GM06990 (cell line): ENCODE measurements around the gene RGS7.

Source experiments
- DNase-seq: peaks from one replicate; pipeline ENCODE4 v3.0.0-alpha.2; 2011; ENCODE audit not compliant: insufficient read length; ENCODE audit errors: extremely low read depth
- H3K27me3 ChIP-seq: replicated peaks from 2 replicates; pipeline ENCODE4 v1.6.0; 2011; ENCODE audit warnings: low read length; ENCODE audit not compliant: control insufficient read depth, insufficient read depth
- H3K36me3 ChIP-seq: 2 replicates; pipeline ENCODE4 v1.5.1; 2011; ENCODE audit warnings: low read length; ENCODE audit not compliant: control insufficient read depth, insufficient read depth
- H3K4me3 ChIP-seq: replicated peaks from 2 replicates; pipeline ENCODE4 v1.5.1; 2011; ENCODE audit warnings: low read depth, mild to moderate bottlenecking, control low read depth, low read length
- CTCF ChIP-seq: IDR thresholded peaks from 2 replicates; pipeline ENCODE4 v1.5.1; 2011; ENCODE audit warnings: low read length, control low read depth, mild to moderate bottlenecking, inconsistent platforms; ENCODE audit not compliant: insufficient read depth, poor library complexity, severe bottlenecking

The RGS7 gene

GRCh38 chr1:240962086-240962485 lies 394.9 kb downstream of the RGS7 start:
- no peak for TF ChIP-seq CTCF
- no peak for DNase-seq
- no peaks in the 10 kb centered on the region for H3K27me3 ChIP-seq
- H3K4me3 ChIP-seq = no peak overlapping the region
- no peaks in the 10 kb centered on the region for H3K36me3 ChIP-seq

- Histone ChIP-seq H3K27me3 (no peaks in the 10 kb centered on the region), H3K36me3 (no peaks in the 10 kb centered on the region)
- TF ChIP-seq CTCF = no peak
These were observed 400.6 kb downstream of the RGS7 start for GRCh38 chr1:240956424-240956823.

GRCh38 chr1:240956020-240956419 lies 401.0 kb downstream of the RGS7 start:
- Histone ChIP-seq H3K4me3 (no peak overlapping the region), H3K27me3 (no peaks in the 10 kb centered on the region), H3K36me3 (no peaks in the 10 kb centered on the region)
- TF ChIP-seq CTCF = no peak
- DNase-seq = no peak

More at GRCh38 chr1:240956424-240956823, 400.6 kb downstream of the RGS7 start:
- no peak overlapping the region for H3K4me3 ChIP-seq
- no peak for DNase-seq

GRCh38 chr1:240947438-240948224 lies 409.4 kb downstream of the RGS7 start:
- H3K36me3 ChIP-seq = no peaks in the 10 kb centered on the region
- no peak for TF ChIP-seq CTCF
- H3K27me3 ChIP-seq = no peaks in the 10 kb centered on the region
- H3K4me3 ChIP-seq = no peak overlapping the region
- no peak for DNase-seq

- no peaks in the 10 kb centered on the region for H3K27me3 ChIP-seq
- peak; percentile 42 for TF ChIP-seq CTCF
- DNase-seq = no peak
These were observed 410.1 kb downstream of the RGS7 start for GRCh38 chr1:240946926-240947325.

More at GRCh38 chr1:240946926-240947325, 410.1 kb downstream of the RGS7 start:
- Histone ChIP-seq H3K4me3 (no peak overlapping the region), H3K36me3 (no peaks in the 10 kb centered on the region)
